ENCODE results near the gene GFM2.

GFM2 gene

DNA sequence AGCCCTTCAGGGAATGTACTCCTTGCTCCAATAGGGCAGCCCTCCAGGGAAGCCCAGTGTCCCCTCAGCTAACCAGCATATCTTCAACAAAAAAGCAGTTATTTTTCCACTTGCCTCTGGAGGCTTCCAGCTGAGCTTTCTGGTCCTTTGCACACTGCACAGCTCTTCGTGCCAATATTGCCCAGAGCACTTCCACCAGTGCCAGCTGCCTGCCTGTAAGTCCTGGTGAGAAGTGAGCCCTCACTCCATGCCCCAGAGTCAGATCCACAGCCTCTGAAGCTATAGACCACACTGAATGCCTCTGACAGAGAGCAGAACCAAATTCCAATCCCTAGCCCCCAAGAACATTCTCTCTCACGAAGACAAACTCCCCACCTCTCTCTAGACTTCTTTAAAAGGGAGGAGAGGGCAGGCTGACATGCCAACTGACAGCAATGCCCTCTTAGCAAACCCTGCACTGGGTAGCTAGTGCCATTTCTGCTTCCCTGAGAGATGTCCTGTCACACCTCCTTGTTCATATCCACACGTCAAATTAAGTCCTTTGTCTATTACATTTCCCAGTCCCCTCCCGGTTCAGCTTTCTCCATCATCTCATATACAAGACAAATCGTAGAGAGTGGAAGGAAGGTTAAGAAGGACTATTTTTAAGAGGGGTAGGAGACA lies 94.6 kb downstream of the GFM2 start:
- Histone ChIP-seq H3K27me3 (no peaks in the 10 kb centered on the region), H3K9me3 (no peaks in the 10 kb centered on the region), H3K4me3 (ENCODE audit: low read depth, low read length) (no peak overlapping the region), H3K36me3 (no peaks in the 10 kb centered on the region), H3K4me1 (no peaks in the 10 kb centered on the region)
- TF ChIP-seq CTCF (IDR thresholded peaks at IDR 0.05; ENCODE audit: low read depth, low read length) = no peak
- DNase-seq = no peak

All from BE2C (cell line).